Measurements from ENCODE around the gene FAM9A.
A peak's percentile ranks its signal among the peaks of the same experiment; 100 is the strongest.
"Not testable (repeated sequence)": the region's sequence is repeated elsewhere in the genome, so short reads cannot be mapped to it uniquely, and the experiment has no call there.

FAM9A gene

DNA sequence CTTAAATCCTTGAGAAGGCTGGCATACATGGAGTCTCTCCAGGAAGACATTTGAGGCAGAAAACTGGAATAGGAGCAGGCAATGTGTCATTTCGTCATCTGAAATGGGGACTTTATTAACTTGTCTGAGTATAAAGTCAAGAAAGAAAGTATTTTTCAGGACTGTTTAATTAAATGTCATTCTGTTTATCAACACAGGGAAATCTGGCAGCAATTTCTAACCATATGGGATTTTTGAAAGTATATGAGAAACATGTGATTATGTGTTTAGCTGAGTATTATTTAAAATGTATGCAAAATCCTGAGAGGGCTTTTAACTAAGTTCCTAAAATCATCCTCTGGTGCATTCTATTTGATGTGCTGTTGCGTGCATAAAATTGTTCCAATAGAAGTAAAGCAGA lies 3.9 kb upstream of the FAM9A start:
- DNase-seq (ENCODE audit: low read depth in 1 of 2, low spot score in 1 of 2): no peak

DNA sequence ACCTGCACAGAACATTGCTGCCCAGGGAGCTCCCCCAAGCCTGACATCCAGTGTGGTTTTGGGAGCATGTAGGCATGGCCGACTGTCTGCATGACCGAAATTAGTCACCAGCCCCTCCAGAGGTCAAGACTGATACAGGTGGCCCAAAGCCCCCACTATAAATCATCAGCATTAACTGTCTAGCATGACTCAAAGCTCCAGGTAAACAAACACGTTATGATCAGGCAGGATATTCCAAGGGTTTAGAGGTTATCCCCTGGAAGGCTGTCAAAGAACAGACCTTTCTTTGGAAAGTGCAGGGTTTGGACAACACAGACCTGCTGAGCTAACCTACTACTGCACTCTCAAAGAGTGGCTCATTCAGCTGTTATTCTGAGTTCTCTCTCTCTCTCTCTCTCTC lies 2.1 kb upstream of the FAM9A start:
- no peak for DNase-seq (ENCODE audit: low read depth in 1 of 2, low spot score in 1 of 2)

DNA sequence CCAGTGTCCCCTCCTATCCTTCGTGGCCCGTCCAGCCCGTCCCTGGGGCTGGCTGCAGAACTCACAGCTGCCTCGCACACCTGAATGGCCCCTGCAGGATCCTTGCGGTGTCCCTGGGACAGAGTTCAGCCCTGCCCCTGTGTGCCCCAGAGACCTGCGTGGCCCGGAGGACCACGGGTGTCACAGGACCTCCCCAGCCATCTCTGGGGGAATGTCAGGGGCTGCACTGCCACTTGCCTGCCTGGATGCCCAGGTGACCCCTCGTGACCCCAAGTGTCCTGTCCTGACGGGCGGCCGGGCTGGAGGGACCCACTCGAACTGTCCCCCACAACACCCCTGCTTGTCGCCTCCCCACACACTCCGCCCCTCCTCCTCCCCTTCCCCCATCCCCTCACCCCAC lies 832 bp downstream of the FAM9A start:
- not testable (repeated sequence) for DNase-seq (ENCODE audit: low read depth in 1 of 2, low spot score in 1 of 2)

DNA sequence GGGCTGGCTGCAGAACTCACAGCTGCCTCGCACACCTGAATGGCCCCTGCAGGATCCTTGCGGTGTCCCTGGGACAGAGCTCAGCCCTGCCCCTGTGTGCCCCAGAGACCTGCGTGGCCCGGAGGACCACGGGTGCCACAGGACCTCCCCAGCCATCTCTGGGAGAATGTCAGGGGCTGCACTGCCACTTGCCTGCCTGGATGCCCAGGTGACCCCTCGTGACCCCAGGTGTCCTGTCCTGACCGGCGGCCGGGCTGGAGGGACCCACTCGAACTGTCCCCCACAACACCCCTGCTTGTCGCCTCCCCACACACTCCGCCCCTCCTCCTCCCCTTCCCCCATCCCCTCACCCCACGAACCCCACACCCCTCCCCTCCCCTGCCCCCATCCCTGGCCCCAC lies 1.9 kb downstream of the FAM9A start:
- not testable (repeated sequence) for DNase-seq (ENCODE audit: low read depth in 1 of 2, low spot score in 1 of 2)

DNA sequence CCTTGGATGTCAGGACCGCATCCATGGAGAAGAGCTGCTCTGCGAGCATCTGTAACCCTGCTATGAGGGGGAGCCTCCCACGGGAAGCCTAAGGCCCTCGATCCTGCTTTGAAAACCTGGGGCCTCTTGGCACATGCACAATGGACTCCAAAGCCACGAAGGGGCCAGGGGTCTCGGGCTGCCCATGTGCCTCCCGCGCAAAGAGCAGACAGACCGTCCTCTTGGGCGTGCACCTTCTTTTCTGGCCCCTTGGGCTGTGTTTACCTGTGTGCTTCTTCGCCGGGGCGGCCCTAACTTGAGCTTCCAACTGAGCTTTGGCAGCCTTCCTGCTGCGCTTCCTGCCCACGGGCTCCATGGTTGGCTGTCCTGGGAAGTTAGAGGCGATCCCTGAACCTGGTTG lies 2.5 kb downstream of the FAM9A start:
- not testable (repeated sequence) for DNase-seq (ENCODE audit: low read depth in 1 of 2, low spot score in 1 of 2)

DNA sequence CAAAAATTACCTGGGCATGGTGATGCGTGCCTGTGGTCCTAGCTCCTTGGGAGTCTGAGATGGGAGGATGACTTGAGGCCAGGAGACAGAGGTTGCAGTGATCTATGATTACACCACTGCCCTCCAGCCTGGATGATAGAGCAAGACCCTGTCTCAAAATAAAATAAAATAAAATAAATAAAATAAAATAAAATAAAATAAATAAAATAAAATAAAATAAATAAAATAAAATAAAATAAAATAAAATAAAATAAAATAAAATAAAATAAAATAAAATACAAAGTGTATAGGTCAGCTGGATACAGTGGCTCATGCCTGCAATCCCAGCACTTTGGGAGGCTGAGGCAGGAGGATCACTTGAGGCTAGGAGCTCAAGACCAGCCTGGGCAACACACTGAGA lies 14.1 kb downstream of the FAM9A start:
- DNase-seq (ENCODE audit: low read depth in 1 of 2, low spot score in 1 of 2): not testable (repeated sequence)

DNA sequence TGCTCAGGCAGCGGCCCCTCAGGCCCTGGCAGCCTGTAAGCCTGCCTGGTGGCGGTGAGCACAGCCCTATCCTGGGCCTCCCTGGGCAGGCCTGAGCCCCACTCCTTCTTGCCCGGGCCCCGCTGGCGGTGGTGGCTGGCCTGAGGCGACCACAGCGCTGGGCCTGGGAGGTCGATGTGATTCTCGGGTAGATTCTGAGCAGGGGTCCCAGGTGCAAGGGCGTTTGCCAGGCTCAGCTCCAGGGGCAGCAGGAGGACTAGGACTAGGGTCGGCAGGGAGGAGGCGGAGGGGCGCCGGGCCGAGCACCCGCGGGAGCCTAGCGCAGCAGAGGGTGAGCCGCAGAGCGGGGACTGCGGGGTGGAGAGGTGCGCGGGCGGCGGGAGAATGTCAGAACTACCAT lies 17.0 kb downstream of the FAM9A start:
- no peak for DNase-seq (ENCODE audit: low read depth in 1 of 2, low spot score in 1 of 2)

DNA sequence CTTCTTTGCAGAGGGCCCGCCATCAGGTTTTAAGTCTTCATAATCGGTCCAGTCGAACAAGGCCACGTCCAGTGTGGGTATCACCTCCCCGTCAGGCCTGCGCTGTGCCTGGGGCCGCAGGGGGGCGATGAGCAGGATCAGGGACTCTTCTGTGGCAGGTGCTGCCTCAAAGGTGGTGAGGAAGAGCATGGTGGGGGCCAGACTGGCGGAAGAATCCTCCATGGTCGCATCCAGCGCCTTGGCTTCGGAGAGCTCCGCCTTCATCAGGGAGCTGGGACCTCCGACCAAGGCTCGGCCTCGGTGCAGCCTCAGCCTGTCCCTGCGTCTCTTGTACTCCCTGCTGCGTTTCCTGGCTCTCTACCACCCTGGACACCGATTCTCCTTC lies 17.5 kb downstream of the FAM9A start:
- no peak for DNase-seq (ENCODE audit: low read depth in 1 of 2, low spot score in 1 of 2)

DNA sequence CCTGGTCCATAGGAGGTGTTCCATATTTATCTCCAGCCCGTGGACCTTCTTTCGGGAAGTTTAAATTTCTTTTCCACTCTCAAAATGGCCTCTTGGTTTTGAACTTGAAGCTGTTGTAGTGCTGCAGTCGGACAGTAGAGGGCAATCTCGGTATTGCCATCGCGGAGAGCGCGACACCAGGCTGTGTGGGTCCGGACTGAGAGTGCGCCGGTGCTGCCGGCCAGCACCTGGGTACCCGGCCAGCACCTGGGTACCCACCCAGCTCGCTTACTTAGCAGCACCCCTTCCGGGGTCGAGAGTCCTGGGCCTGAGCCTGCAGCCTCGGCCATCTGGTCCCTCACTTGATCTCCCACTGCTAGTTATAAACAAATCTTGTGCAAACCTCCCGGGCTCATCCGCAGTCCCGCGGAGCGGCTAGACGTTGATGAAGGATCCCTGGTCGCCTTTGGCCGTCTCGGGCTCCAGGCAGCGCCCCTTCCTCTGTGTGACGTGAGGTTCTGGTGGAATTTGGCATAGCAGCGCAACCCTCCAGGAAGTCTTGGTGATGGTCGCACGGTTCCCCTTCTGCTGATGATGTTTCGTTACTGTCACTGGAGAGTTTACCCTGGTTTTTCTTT lies 18.0 kb downstream of the FAM9A start:
- DNase-seq (ENCODE audit: low read depth in 1 of 2, low spot score in 1 of 2): no peak

DNA sequence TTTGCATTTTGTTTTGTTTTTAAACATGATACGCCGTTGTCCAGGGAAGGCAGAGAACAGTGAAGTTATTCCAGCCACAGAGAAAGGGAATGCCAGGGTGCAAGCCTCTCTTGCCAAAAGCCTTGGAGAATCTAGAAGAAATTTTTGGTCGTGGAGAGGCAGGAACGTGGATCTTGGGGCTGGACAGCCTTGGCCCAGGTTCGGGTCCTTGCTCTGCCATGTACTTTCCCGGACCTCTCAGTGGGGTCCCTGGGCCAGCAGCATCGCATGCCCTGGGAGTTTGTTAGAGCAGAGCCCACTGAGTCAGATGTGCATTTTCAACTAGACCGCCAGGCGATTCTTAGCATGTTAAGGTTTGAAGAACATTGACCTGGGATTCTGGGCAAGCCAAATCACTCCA lies 18.6 kb downstream of the FAM9A start:
- DNase-seq (ENCODE audit: low read depth in 1 of 2, low spot score in 1 of 2): no peak

DNA sequence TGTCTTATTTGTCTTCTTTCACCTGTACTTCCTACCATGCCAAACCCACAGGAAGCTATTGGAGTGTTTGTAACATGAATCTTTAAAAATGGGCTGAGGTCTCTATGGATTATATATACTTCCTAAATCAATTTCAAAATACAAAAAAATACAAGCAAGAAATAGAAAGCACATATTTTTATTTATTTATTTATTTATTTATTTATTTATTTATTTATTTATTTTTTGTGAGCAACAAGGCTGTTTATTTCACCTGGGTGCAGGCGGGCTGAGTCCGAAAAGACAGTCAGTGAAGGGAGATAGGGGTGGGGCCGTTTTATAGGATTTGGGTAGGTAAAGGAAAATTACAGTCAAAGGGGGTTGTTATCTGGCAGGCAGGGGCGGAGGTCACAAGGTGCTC lies 19.3 kb downstream of the FAM9A start:
- not testable (repeated sequence) for DNase-seq (ENCODE audit: low read depth in 1 of 2, low spot score in 1 of 2)

DNA sequence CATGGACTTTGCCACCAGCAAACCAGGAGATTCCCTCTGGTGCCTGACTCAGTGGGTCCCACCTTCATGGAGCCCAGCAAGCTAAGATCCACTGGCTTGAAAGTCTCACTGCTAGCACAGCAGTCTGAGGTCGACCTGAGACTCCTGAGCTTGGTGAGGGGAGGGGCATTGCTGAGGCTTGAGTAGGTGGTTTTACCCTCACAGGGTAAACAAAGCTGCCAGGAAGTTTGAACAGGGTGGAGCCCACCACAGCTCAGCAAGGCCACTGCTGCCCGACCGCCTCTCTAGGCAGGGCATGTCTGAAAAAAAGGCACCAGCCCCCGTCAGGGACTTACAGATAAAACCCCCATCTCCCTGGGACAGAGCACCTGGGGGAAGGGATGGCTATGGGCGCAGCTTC lies 28.1 kb downstream of the FAM9A start:
- DNase-seq (ENCODE audit: low read depth in 1 of 2, low spot score in 1 of 2): no peak

DNA sequence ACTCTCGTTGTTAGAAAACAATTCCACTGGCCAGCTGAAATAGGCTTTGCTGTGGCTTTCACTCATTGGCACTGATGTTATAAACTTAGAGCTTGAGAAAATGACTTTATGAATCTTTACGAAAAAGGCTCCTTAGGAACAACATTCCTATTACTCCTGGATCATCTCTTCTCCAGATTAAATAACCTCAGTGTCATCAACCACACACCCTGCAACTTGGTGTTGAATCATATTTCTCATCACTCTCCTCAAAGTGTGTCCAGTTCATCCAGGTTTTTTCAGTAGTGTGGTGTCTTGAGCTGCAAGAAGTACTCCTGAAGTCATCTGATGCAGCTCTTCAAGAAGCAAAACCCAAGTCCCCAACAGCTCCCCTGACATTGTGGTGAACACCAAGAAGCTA lies 41.2 kb downstream of the FAM9A start:
- DNase-seq (ENCODE audit: low read depth in 1 of 2, low spot score in 1 of 2): no peak

DNA sequence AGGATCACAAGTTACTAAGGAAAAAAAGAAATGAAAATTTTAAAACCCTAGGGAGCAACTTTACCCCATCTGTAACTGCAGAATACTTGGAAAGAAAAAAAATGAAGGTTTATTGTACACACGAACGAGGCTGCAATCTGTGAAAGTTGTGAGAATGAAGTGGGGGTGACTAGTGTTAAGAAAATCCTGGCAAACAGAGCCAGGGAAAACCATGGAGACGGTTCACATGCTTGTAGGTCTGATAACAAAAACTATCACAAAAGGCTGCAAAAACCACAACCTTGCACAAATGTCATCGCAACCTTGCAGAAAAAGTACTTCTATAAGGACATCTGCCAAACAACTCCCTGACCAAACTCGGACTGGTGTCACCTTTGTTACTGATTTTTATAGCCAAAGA lies 42.5 kb downstream of the FAM9A start:
- DNase-seq (ENCODE audit: low read depth in 1 of 2, low spot score in 1 of 2): not testable (repeated sequence)

DNA sequence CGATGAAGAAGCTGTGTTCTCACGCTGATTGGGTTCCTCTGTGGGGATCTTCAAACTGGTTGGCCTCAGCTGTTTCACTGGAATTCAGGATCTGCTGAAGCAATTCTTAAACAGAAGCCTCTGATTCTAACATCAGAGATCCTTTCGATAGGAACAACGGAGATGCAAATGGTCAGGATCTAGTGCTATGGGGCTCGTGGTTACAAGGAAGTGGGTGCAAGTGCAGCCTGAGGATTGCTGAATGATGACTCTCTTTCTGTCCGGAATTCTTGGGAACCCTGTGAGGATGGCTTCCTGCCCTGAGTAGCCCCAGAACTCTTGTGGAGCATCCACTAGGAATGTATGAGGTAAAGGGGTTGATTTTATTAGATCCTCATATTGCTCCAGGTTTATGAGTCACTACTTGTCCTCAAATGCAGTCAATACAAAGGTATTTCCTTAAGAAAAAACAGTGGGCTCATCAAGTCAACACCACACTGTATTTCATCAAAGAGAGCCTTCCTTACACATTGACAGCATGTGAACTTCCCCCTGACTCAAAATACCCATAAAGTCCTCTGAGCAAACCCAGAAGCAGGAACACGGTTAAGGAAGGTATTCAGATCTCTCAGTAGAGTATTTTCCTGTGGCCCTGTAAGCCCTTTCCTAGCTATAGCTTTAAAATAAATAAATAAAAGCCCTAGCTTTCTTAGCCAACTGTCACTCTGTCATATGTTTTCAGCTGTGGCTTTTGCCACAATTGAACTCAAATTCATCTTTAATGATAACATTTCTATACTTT lies 43.4 kb downstream of the FAM9A start:
- DNase-seq (ENCODE audit: low read depth in 1 of 2, low spot score in 1 of 2): not testable (repeated sequence)

DNA sequence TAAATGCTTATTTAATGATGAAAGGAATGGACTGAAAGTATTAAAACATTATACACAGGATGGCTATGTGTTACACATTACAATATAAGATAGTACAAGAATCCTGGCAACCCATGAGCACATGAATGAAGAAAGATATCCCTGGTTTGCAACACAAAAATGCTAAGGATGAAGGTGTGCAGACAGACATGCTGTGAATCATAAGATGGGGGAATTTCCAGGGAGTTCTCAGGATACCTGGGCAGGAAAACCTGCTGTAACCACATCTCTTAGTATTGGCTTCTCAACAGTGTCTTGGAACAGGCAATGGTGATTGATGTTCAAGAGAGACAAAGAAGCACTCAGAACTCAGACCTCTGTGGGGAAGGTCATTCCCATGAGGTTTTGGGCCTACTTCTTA lies 45.4 kb downstream of the FAM9A start:
- no peak for DNase-seq (ENCODE audit: low read depth in 1 of 2, low spot score in 1 of 2)

DNA sequence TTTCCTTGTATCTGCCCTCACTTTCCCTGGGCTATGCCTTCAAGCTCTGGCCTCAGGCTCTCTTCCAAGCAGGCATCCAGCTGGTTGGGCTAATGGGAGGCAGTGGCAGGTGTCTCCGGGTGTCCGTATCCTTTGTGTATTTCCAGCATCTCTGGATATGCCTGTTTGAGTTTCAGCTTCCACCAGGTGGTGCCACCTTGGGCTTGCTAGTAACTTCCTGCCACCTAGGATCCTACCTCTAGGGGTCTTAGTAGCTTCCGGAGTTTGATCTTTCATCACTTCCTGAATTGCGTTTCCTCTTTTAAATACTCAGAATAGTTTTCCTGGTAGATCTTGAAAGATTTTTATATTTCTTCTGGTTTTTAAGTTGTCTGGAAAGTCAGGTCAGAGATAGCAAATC lies 46.1 kb downstream of the FAM9A start:
- DNase-seq (ENCODE audit: low read depth in 1 of 2, low spot score in 1 of 2): no peak

DNA sequence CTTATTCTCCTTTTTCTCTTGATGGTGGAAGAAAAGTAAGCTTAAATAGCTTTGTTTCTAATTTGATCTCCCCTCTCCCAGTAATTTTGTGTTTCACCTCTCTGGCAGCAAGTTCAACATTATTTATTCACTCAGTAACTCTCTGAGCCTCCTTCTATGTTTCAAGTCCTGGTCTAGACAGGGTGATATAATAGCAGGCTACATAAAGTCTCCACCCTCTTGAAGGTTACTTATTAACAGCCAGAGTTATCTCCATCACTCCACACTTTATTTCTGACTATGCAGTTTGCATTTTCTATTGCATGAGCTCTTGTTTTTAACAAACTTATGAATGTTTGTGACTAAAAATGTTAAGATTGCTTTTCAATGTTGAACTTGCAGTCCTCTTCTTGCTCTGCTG lies 51.5 kb downstream of the FAM9A start:
- no peak for DNase-seq (ENCODE audit: low read depth in 1 of 2, low spot score in 1 of 2)

DNA sequence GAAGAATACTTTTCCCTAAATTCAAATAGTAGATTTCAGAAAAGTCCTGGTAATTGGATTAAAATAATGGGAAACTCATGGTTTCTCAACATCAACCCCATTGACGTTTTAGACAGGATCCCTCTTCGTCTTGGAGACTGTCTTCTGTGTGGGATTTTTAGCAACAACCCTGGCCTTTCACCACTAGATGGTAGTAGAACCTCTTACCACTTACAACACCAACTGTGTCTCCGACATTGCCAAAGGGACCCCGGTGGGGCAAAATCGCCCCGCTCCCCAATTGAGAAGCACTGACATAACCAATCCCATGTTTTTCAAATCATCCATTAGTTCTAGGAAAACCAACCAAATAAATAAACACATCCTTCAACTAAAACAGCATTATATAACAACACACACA lies 52.3 kb downstream of the FAM9A start:
- DNase-seq (ENCODE audit: low read depth in 1 of 2, low spot score in 1 of 2): no peak

DNA sequence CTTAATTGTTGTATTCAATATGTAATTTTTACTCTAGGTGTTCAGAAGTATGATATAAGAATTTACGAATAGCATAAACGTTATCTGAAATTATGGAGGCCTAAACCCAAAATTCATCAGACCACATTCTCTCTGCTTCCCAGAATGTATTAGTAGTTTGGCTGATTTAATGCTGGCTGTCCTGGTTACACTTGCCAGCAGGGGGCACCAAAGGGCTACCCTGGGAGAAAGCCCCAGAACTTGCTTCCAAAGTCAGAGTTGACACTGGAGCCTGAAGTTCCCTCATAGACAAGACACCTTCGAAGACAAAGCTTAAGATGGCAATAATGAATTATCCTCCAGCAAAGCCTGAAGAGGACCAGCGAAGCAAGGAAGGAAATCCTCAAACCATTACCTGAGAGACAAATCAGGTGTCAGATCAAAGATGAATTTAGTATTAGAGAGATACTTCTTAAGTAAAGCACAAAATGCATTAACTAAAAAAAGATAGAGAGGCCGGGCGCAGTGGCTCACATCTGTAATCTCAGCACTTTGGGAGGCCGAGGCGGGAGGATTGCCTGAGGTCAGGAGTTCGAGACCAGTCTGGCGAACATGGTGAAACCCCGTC lies 58.0 kb downstream of the FAM9A start:
- peak; percentile 31 to 36 for DNase-seq (ENCODE audit: low read depth in 1 of 2, low spot score in 1 of 2)

DNA sequence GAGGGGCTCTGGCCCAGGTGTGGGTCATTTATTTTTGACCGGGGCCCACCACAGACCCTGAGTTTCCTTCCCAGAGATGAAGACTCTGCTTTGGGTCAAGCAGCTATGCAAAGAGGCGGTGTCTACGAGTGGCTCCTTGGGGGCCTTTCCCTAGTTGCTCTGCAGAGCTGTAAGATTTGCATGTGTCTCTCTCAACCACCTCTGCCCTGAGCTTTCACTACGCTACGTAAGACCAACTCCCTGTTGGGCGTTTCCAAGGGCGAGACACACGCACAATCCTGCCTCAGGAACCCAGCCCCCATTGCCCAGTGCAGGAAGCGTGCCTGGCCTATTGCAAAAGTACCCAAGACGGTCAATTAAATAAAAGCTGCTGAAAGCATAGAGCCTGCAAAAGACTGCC lies 59.2 kb downstream of the FAM9A start:
- DNase-seq (ENCODE audit: low read depth in 1 of 2, low spot score in 1 of 2): no peak

Measured in activated T-helper 1 cell treated with anti-CD3 and anti-CD28 coated beads, Interleukin-2, amount 50 U/mL, for 16 hours (primary cell).